Iris pigment epithelial cell (primary cell): ENCODE data around the gene ITPRIPL2.
A peak's percentile ranks its signal among the peaks of the same experiment; 100 is the strongest.

Source experiments
- DNase-seq: peaks from one replicate; pipeline ENCODE4 v3.0.0-alpha.2; 2011; ENCODE audit warnings: low read depth

The ITPRIPL2 gene

DNA sequence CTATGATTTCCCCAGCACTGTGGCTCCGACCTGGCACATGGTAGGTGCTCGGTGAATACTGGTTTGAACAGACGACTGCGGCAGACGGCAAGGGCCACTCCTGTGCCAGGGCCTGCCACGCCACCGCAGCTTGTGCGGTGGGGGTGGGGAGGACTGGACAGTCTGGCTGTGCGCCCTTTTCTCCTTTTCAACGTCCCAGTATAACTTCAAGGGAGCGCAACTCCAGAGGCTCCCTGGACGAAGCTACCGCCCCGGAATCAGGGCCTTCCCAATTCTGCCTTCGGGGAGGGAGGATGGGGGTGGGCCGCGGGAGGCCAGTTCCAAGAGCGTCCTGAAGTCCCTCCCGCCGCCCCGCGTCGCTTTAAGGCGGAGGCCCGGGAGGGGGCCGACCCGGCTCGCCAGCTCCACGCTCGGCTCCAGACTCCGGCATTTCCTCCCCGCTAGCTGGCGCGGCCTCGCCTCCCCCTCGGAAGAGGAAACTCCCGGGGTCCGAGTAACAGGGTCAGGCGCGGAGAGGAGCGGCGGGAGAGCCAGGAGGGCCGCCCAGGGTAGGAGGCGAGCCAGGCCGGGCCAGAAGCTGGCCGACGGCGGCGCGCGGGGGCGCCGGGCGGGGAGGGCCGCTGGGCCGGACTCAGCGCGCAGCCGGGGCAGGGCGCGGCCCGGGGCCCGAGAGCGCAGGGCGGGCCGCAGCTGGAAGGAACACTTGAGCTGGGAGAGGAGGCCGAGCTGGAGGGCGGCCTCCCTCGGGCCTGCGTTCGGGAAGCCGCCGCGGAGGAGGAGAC is at the start of gene ITPRIPL2:
Gene ITPRIPL2 (plus strand): TSS at position 388 of the 782 bp plus-strand sequence. CDS start 498 bp downstream, outside the sequence.
- peak; percentile 80 for DNase-seq

DNA sequence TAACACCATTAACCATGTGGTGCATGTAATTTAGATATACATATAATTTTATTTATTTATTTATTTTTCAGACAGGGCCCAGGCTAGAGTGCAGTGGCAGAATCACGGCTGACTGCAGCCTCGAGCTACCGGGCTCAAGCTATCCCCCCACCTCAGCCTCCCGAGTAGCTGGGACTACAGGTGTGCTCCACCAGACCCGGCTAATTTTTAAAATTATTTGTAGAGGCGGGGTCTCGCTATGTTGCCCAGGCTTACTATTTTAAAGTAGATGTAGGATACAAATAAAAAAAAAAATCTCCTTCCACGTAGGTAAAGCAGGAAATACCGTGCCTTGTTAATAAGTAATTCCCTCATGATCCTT is 46.8 kb upstream of the ITPRIPL2 start:
- DNase-seq = no peak

DNA sequence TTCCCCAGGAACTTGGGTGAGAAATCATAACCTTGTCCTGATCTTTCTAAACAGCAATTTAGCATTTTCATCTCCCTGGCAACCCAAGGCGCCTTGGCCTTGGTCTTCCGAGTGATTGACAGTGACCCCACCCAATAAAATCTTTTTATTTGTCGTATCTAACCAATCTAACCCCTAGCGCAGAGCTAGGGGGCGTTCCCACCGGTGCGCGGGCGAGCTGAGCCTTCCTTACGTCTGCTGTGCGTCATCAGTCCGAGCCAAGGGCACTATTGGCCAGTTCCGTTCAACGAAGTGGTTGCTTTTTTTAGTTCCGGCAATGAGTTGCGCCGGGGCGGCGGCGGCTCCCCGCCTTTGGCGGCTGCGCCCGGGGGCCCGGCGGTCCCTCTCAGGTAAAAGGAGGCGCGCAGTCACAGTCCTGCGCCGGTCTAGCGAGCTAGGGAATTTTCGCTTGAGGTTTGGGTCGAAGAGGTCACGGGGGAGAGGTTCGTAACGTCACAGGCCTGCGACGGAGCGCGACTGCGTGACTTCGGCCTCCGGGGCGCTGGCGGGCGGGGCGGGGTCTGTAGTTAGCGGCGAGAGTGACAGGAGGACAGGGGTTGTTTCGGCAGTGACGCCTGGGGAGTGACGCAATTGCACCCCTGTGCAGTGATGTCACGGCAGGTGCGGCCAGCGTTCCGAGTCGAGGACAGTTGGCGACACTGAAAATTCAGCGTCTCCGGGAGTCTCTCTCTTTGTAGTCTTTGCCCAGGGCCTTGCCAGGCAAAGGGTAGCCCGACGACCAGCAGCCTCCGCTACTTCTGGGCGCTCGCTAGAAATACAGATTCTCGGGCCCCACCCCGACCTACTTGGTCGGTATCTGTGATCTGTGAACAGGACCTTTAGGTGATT is 46.2 kb upstream of the ITPRIPL2 start, which contains the start of gene COQ7:
Gene COQ7 (plus strand): TSS at position 266 of the 888 bp plus-strand sequence. CDS start 51 bp downstream, at position 317.
- DNase-seq = peak; percentile 100

DNA sequence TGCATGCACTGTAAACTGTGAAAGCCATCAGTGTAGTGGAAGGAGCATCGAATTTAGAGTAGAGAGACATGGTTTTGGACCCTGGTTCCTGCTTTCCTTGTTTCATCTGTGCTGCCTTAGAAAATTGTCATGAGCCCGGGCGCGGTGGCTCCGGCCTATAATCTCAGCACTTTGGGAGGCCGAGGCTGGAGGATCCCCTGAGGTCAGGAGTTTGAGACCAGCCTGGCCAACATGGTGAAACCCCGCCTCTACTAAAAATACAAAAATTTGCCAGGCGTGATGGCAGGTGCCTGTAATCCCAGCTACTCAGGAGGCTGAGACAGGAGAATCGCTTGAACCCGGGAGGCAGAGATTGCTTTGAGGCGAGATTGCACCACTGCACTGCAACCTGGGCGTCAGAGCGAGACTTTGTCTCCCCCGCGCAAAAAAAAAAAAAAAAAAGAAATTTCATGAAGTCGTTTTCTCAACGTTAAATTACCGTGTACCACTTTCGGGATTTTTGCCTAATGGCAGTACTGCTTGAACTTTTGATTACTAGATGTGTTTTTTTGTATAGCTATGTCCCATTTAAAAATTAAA is 45.4 kb upstream of the ITPRIPL2 start:
- DNase-seq = no peak

DNA sequence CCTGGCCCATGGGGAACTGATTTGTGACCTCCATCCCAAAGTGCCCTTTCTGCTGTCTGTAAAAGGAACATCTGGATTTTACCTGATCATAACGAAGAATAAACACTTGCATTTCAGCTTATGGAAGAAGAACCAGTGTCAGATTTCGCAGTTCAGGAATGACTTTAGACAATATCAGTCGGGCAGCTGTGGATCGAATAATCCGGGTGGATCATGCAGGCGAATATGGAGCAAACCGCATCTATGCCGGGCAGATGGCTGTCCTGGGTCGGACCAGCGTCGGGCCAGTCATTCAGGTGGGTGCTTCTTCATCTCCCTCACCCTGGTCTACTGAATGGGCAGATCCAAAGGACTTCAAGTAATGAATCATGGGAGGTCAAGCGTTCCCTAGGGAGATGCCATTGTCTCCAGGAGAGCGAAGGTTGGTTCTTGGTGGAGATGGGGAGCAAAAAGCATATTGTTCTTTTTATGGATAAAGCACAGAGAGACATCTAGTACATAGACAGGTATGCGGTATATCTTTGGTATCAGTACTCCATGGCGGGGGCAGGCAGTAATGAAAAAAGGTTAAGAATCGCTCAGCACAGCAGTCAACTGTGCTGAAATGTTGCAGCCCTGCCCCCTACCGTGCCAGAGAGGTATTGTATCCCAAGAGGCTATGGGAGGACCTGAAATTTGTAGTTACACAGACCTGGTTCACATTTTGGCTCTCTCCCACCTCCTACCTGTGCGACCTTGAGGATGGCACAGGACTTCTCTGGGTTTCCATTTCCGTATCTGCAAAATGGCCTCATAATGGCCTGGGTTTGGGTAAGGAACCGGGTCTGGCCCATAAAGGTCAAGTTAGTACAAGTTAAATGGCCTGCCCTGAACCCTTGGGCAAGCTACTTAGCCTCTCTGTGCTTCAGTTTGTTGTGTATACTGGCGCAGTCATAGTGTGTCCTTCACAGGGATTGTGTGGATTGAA is 41.7 kb upstream of the ITPRIPL2 start:
- peak; percentile 64 for DNase-seq

DNA sequence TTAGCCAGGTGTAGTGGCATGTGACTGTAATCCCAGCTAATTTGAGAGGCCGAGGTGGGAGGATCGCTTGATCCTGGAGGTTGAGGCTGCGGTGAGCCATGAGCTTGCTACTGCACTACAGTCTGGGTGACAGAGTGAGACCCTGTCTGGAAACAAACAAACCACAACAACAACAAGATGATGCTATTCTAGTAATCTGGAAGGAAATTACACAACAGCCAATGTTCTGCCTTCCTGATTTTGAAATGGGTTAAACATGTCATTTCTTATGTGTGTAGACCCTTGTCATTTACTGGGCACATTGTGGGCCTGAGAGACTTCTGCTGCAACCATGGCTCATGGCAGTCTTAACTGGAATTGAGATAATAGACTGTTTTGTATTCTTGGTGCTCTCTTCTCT is 40.4 kb upstream of the ITPRIPL2 start:
- DNase-seq = no peak

DNA sequence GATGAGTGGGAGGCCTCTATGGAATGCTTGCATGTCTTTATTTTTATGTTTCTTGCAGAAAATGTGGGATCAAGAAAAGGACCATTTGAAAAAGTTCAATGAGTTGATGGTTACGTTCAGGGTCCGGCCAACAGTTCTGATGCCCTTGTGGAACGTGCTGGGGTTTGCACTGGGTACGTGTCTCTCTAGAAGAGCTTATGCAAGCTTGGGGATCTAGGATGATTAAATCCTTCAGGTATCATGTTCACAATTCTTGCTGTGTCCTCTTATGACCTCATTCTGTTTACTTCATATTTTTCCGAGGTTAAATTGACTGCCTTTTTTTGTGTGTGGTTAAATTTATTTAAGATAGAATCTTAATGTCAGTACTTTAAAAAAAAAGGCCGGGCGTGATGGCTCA is 39.9 kb upstream of the ITPRIPL2 start:
- DNase-seq = no peak

DNA sequence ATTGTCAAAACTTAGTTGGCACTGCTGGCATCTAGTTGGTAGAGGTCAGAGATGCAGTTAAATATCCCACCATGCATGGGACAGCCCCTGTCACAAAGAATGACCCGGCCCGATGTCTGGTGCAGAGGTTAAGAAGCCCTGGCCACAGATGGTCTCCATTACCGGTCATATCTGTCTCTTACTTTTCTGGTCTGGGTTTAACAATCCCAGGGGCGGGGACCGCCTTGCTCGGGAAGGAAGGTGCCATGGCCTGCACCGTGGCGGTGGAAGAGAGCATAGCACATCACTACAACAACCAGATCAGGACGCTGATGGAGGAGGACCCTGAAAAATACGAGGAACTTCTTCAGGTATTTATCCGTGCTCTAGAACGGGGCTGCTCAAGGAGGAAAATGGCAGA is 38.3 kb upstream of the ITPRIPL2 start:
- no peak for DNase-seq

DNA sequence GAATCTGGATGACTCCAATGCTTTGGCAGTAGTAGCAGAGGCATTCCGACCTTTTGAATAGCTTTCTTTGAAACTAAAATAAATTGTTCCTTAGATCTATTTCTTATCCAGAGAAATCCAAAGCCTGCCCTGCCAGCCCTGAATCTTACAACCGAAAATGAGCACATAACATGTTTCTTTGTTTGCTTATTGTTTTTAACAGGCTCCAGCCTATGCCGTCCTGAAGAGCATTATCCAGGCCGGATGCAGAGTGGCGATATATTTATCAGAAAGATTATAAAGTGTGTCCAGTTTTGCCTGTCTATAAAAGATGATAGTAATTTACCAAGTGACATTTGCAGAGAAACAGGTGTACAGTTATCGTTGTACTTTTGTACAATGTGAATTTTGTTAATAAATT is 35.9 kb upstream of the ITPRIPL2 start:
- no peak for DNase-seq

DNA sequence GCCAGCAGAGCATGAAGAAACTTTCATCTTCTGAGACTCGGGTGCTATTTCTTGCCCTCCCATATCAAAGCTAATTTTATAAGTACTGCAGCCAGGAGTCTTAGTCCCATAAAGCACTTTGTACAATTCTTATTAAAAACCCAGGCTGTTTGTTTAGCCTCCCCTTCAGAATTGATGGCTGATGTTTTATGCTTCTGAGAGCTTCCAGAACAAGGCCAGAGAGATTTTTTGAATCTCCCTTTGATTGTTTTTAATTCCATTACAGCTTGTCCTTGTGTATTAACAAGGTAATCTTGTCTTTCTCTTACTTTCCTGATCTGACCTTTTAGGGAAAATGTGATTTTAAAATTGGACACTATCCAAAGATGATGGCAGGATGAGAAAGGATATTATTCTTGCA is 30.1 kb upstream of the ITPRIPL2 start:
- no peak for DNase-seq

DNA sequence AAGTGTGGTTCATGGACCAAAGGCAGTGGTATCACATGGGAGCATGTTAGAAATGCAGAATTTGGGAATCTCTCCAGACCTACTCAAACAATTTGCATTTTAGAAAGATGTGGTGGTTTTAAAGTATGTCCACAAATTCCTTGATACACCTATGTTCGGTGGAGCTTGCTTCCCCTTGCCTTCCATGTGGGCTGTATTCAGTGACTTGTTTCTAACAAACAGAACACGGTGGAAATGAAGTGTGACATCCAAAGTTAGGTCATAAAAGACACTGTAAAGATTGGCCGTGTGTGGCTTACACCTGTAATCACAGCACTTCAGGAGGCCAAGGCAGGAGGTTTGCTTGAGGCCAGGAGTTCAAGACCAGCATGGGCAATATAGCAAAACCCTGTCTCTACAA is 29.6 kb upstream of the ITPRIPL2 start:
- DNase-seq = no peak

DNA sequence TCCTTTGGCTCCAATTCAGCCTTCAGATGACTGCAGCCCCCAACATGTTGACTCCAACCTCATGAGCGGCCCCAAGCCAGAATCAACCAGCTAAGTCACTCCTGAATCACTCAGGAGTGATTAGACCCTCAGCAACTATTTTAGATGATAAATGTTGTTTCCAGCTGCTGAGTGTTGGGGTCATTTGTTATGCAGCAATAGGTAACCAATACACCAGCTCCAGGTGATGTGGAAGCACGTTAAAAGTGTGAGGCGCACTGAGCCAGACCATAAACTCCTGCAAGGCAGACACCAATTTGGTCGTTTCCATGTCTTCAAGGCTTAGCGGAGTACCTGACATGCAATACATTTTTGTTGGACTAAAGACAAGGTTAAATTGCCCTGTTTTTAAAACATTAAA is 28.9 kb upstream of the ITPRIPL2 start:
- DNase-seq = no peak

DNA sequence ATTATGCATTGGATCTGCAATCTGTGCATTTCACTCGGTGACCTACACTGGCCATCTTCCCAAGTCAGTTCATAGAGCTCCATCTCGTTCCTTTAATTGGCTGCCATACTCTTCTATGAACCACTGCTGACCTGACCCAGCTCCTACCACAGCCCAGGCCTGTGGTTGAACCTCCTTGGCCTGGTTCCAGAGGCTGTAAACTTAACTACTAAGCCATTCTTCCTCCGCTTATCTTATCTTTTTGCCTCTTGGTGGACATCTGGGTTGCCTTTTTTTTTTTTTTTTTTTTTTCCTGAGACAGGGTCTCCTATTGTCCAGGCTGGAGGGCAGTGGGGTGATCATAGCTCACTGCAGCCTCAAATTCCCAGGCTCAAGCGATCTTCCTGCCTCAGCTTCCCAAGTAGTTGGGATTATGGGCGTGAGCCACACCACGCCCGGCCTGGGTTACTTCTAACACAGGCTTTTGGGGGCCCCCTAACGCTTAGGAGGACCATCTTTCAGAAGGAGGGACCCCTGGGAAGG is 28.0 kb upstream of the ITPRIPL2 start:
- DNase-seq = peak; percentile 56

DNA sequence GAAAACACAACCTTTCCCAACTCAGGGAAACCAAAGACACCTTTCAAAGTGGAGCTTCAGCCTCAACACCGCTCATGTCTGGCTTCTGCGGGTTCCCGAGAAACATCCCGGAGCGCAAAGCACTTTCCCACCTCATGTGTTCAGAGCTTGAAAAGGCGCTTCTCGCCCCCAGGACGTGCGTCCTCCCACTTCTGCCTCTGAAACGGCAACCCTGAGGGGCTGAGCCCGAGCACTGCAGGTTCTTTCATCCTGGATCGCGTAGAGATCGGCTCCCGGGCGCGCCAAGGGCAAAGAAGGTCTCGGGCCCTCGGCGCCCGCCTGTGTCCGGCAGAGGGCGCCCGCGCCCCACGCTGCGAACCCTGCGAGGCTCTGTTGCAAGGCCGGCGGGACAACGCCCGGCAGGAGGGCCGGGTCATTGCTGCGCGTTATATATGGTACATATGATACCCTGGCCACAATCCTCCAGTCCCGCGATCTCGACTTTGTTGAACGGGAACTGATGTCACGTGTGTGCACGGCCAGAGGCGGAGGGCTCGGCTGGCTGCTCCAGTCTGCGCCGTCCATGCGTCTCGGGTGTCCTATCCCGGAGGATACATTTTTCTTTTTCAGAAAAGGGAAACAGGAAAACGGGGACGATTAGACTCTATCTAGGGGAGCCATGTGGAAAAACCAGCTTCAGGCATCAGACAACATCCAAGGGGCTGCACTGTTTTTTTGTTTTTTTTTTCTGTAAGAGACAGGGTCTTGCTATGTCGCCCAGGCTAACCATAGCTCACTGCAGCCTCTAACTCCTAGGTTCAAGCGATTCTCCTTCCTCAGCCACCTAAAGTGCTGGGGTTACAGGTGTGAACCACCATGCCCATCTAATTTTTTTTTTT is 27.2 kb upstream of the ITPRIPL2 start:
- peak; percentile 91 for DNase-seq

DNA sequence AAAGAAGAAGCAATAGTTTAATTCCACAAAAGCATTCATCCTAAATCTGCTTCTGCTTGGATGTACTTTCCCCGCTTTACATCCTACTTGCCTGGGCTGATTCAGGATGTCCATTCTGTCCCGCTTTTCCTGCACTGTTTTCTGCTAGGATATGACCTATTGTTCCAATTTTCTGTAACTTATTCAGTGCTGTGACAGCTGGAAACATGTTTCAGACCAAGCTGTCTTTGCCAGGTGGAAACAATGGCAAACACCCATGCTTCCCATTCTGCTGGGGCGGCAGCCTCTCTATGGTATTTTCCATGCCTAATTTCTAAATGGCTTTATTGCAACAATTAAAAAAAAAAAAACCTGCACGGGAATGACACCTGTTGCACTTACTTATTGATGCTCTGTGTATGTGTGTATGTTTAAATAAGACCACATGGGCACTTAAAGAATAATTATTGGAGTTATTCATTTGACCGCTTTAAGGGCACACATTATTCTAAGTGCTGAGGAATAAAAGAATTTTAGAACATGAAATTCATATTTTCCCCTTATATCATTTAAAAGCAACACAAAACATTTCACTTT is 25.3 kb upstream of the ITPRIPL2 start:
- DNase-seq = no peak

DNA sequence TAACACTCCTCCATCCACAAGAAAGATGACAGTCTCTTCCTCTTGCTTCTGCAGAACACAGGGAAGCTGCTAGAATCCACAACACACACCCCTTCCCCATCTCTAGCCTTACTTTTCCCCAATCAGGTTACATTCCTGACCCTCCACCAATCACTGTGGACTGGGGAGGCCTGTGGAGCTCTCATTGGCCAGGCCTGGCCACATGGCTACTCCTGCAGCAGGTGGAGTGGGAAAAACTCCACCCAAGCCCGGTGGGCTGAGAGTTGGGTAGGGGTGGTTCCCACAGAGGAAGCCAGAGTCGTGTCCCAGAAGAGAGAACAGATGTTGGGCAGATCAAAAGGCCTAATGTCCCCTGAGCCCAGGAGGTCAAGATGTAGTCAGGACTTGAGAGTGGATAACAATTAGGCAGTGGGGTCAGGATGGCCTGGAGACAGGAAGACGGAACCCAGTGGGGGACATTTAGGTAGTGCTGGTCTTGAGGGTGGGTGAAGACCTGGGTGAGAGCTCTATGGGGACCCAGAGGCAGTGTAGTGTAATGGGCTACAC is 24.3 kb upstream of the ITPRIPL2 start:
- no peak for DNase-seq

DNA sequence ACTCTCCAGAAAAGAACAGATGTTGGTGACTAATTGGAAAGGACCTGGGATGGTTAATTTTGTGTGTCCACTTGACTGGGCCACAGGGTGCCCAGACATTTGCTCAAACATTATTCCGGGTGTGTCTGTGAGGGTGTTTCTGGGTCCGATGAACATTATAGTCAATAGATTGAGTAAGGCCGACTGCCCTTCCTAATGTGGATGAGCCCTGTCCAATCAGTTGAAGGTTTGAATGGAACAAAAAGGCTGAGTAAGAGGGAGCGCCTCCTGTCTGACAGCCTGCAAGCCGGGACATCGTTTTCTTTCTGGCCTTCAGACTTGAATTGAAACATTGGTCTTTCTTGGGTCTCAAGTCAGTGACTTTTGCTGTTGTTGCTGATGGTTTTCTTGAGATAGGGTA is 22.8 kb upstream of the ITPRIPL2 start:
- DNase-seq = no peak

DNA sequence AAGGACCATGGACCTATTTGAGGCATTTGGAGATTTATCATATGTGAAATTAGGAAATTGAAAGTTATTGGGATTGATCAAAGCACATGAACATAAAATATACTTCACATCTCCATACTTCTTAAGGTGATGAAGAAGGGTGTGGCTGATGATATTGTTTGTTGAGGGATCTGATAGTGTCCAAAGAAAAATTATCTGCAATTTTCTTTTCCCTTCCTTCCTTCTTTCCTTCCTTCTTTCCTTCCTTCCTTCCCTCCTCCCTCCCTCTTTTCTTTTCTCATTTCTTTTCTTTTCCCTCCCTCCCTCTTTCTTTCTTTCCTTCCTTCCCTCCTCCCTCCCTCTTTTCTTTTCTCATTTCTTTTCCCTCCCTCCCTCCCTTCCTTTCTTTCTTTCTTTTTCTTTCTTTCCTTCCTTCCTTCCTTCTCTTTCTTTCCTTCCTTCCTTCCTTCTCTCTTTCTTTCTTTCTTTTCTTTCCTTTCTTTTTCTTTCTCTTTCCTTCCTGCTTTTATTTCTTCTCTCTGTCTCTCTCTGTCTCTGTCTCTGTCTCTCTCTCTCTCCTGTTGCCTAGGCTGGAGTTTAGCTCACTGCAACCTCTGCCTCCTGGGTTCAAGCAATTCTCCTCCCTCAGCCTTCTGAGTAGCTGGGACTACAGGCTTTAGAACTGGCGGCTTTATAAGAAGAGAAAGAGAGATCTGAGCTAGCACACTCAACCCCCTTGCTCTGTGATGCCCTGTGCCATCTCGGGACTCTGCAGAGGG is 20.9 kb upstream of the ITPRIPL2 start:
- no peak for DNase-seq
